ENCODE measurements around the gene DHX34.

DHX34 gene

DNA sequence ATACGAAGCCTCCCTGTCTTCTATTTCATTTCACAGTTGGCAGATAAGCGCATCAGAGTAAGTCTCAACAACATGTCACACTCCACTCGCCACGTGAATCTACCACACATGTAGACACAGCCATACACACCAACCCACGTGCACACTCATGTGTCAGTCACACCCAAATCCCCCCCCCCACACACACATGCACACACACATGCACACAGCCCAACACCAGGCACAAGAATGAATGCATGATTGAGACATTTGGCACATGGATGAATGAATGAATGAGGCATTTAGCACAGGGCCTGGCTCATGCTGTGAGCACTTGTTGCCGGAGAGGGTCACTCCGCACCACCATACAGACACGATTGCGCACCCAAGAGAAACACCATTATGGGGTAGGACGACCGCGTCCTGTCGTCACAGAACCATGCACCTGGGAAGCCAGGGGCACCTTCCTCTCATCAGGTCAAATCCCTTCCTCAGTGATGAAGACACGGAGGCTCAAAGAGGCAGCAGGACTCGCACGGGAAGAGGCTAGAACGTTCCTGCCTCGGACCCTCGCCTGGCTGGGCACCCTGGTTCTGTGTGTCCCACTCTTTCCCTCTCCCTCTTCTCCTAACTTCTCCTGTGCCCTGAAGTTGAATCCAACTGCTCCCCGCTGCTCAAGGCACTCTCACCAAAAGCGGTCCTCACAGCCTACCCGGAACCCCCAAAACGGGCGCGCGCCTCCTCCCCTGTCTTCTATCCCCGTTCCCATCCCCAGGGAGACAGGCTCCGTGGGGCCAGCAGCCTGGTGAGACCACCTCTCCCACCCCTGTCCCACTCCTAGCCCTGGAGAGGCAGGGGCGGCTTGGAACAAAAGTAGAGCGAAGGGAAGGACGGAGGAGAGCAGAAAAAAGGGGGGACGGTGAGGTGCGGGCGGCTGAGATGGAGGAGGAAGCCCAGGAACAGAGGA lies 68.9 kb downstream of the DHX34 start:
- Histone ChIP-seq H3K4me1 (no peaks in the 10 kb centered on the region), H3K27me3 (ENCODE audit: control insufficient read depth, insufficient read depth, low read length) (peaks cover 11% of the 10 kb centered on the region), H3K9ac (no peak overlapping the region), H2AFZ (no peak overlapping the region), H3K9me3 (ENCODE audit: control insufficient read depth, low read length) (no peaks in the 10 kb centered on the region), H3K27ac (no peak overlapping the region), H3K79me2 (no peaks in the 10 kb centered on the region), H3K36me3 (ENCODE audit: control insufficient read depth, insufficient read depth, low read length) (no peaks in the 10 kb centered on the region), H3K4me3 (ENCODE audit: low read depth, low read length) (no peak overlapping the region), H3K4me2 (ENCODE audit: low read length) (no peak overlapping the region)
- TF ChIP-seq, protein P1, sequence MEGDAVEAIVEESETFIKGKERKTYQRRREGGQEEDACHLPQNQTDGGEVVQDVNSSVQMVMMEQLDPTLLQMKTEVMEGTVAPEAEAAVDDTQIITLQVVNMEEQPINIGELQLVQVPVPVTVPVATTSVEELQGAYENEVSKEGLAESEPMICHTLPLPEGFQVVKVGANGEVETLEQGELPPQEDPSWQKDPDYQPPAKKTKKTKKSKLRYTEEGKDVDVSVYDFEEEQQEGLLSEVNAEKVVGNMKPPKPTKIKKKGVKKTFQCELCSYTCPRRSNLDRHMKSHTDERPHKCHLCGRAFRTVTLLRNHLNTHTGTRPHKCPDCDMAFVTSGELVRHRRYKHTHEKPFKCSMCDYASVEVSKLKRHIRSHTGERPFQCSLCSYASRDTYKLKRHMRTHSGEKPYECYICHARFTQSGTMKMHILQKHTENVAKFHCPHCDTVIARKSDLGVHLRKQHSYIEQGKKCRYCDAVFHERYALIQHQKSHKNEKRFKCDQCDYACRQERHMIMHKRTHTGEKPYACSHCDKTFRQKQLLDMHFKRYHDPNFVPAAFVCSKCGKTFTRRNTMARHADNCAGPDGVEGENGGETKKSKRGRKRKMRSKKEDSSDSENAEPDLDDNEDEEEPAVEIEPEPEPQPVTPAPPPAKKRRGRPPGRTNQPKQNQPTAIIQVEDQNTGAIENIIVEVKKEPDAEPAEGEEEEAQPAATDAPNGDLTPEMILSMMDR (IDR thresholded peaks at IDR 0.05) = no peak

DNA sequence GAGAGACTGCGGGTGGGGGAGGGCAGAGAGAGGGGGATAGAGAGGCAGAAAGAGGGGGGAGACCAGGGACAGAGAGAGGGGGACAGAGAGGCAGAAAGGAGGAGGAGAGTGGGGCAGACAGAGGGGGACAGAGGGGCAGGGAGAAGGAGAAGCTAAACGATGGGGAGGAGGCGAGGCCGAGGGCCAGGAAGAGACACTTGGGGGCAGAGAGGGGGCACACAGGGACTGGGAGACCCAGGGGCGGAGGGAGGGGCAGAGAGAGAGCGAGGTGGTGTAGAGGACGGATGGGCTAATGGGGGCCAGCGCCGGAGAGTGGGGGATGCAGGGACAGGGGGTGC lies 69.5 kb downstream of the DHX34 start:
- TF ChIP-seq, protein P1 (IDR thresholded peaks at IDR 0.05) = no peak
- H3K36me3 ChIP-seq (ENCODE audit: control insufficient read depth, insufficient read depth, low read length) = no peaks in the 10 kb centered on the region

DNA sequence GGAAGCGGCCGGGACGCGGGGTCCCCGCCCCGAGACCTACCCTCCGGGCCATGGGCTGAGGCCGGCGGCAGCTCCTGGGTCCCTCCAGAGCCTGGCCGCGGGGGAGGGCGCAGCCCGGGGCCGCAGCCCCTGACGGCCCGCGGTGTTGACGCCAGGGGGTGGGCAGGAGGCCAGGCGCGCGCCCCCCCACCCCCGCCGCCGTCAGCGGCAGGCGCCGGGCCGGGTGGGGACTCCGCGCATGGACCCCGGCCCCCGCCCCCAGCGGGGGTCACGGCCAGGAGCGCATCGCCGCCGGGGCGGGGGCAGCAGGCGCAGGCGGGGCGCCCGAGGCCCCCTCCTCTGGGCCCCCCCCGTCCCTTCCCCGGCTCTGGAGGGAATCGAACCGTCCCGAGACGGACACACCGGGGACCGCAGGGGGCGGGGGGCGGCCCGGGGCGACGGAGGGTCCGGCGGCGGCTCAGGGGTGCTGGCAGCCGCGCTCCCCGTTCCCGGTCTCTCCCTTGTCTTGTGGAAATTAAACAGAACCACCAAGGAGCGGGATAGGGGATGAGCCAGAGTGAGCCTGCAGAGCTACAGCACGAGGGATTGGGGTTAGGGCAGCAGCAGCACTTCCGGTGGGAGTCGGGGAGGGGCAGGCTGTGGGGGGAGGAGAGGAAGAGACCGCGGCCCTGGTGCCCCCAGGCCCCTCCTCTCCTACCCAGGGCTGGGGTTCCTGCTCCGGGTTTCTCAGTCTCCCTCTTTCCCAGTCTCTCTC lies 70.1 kb downstream of the DHX34 start, which contains the start of gene MEIS3:
Gene MEIS3, minus strand, starts transcription at position 498 of the 754 bp plus-strand sequence. Its CDS starts 446 bp downstream, at position 52.
- no peak within 1 kb of the TSS for H3K4me2 ChIP-seq (ENCODE audit: low read length)
- peaks cover 21% of the 10 kb centered on the region for H3K27me3 ChIP-seq (ENCODE audit: control insufficient read depth, insufficient read depth, low read length)
- H3K9ac ChIP-seq = no peak within 1 kb of the TSS
- no peaks in the 10 kb centered on the region for H3K9me3 ChIP-seq (ENCODE audit: control insufficient read depth, low read length)
- H2AFZ ChIP-seq = peak within 1 kb of the TSS; percentile 8
- no peaks in the 10 kb centered on the region for H3K36me3 ChIP-seq (ENCODE audit: control insufficient read depth, insufficient read depth, low read length)
- TF ChIP-seq, protein P1 (IDR thresholded peaks at IDR 0.05) = no peak
- no peaks in the 10 kb centered on the region for H3K4me1 ChIP-seq
- no peak within 1 kb of the TSS for H3K27ac ChIP-seq
- H3K4me3 ChIP-seq (ENCODE audit: low read depth, low read length) = no peak within 1 kb of the TSS
- H3K79me2 ChIP-seq = no peaks in the 10 kb centered on the region

More for the DNA sequence above, 69.5 kb downstream of the DHX34 start:
- no peak overlapping the region for H3K4me2 ChIP-seq (ENCODE audit: low read length)
- no peaks in the 10 kb centered on the region for H3K9me3 ChIP-seq (ENCODE audit: control insufficient read depth, low read length)
- H3K27me3 ChIP-seq (ENCODE audit: control insufficient read depth, insufficient read depth, low read length) = peaks cover 18% of the 10 kb centered on the region
- H3K4me1 ChIP-seq = no peaks in the 10 kb centered on the region
- no peak overlapping the region for H3K27ac ChIP-seq
- H3K79me2 ChIP-seq = no peaks in the 10 kb centered on the region
- H3K9ac ChIP-seq = no peak overlapping the region
- peak overlapping the region; percentile 8 for H2AFZ ChIP-seq
- no peak overlapping the region for H3K4me3 ChIP-seq (ENCODE audit: low read depth, low read length)

DNA sequence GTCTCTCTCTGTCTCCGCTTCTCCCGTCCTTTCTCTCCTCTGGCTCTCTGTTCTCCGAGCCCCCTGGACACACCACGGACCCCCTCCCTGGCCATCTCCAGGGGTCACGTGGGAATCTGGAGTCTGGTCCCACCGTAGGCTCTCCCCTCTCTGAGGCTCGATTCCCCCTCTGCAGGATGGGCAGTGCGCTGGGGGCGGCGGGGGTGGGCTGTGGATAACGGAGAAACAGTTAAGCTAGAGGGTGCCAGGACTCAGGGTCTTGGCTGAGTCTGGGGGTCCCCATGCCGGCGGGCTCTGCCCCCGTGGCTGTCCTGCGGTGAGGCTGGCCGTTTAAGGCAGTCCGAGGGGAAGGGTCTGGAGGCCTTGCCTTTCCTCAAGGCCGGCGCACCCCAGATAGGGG lies 70.7 kb downstream of the DHX34 start:
- no peak overlapping the region for H2AFZ ChIP-seq
- no peak overlapping the region for H3K27ac ChIP-seq
- H3K9me3 ChIP-seq (ENCODE audit: control insufficient read depth, low read length) = no peaks in the 10 kb centered on the region
- TF ChIP-seq, protein P1 (IDR thresholded peaks at IDR 0.05) = no peak
- no peaks in the 10 kb centered on the region for H3K36me3 ChIP-seq (ENCODE audit: control insufficient read depth, insufficient read depth, low read length)
- no peak overlapping the region for H3K4me3 ChIP-seq (ENCODE audit: low read depth, low read length)
- no peaks in the 10 kb centered on the region for H3K79me2 ChIP-seq
- H3K9ac ChIP-seq = no peak overlapping the region
- H3K4me2 ChIP-seq (ENCODE audit: low read length) = no peak overlapping the region
- no peaks in the 10 kb centered on the region for H3K4me1 ChIP-seq
- H3K27me3 ChIP-seq (ENCODE audit: control insufficient read depth, insufficient read depth, low read length) = peaks cover 21% of the 10 kb centered on the region
